GM21619 (cell line): ENCODE results near the gene FARP1.

Source experiments
- ATAC-seq: cut with Tn5 transposase; IDR thresholded peaks from one replicate; pipeline ENCODE4 v1.9.1; 2021; ENCODE audit not compliant: unreplicated experiment

Gene FARP1

DNA sequence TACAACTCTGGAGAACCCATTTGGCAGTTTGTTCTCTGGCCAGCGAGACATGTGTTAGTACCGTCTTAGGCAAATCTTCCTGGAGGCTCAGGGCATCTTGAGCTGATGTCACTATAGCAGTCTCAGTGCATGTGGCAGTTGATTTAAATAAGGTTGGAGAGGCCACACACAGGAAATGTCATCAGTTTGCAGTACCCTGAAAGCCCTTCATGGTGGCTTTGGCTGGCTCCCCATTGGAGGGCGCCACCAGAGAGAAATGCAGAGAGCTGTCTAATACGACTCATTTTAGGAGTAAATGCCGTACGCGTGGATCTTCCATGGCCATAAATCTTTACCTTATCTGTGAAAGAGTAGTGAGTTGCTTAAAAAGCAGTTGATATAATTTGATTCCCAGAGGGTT is 270.9 kb downstream of the FARP1 start:
- ATAC-seq, result no peak

DNA sequence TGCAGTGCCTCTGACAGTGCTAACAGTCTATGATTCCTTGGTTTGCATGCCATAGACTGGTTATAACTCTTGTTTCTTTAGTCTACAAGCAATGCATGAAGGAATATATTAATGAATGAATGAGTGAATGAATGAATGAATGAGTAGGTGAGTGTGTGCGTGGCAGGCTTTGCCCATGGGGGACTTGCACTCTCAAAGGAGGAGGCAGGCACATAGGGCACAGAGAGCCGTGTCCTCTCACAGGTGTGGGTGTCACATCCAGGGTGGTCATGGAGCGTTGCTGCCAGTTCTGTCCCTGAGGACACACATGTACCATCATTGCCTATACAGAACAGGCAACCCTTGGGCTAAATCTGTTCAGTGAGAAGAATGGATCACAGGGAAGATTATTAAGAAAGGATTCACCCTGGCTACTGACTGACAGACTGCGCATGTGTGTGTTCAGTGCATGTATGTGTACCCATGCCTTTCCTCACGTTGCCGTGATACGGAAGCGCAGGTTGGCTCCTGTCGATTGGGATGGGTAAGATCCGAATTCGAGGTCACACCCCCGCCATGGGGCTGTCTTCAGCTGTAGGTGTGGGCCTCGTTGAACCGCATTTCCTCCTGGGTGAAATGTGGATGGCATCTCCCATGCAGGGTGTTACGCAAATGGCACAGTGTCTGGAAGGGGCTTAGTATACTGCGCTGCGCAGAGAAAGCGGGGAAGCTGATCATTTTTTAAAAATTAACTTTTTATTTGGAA is 272.6 kb downstream of the FARP1 start:
- no peak for ATAC-seq

GRCh38 chr13:98416408-98416807 is 273.5 kb downstream of the FARP1 start:
- no peak for ATAC-seq

DNA sequence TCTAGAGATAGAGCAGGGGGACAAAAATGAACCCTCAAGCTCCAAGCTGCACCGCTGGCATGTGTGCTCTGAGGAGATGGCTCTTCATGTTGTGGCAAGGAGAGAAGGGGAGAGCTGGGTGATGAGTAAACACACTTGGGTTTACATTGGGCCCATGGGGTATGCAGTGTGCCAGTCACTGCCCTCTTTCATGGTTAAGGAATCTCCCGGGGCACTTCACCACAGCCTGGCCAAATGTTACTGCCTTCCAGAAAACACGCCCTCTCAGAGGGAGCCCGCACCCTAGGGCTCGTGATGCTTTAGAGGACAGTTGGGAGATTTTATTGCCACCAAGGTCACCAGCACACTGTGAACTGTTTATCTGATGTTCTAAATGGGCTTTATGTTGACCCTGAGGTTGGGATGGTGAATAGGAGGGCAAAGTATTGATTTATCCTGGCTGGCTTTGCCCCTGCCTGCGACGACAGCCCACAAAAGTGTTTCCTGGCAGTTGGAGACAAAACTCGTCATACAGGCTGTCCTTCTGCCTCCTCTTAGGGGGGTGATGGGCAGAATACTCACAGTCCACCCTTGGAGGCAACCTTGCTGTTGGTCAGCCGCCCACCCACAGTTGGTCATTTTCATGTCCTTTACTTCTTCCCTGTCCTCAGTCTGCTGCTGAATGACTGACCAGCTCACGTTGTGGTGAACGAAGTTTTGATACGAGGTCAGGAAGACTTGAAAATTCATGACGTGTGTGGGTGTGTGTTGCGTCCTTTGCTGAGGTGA is 277.1 kb downstream of the FARP1 start:
- no peak for ATAC-seq

- ATAC-seq, result no peak
Observed at GRCh38 chr13:98420554-98421175, 277.8 kb downstream of the FARP1 start.

GRCh38 chr13:98422046-98422445 is 279.2 kb downstream of the FARP1 start:
- no peak for ATAC-seq

DNA sequence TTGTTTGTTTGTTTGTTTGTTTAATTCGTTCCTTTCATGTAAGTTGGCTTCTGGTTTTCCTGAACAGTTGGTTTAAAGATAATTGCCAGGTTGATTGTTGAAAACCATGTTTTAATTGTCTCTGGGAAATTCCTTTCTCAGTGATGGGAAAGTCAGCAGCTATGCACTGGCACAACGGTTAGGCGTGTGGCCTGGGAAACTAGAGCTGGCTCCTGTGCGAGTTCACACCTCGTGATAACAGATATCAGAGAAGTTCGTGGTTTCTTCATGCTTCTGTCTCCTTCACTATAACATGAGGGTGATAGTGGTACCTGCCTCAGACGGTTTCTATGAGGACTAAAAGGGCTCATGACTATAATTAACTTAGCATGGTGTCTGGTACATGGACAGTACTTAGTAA is 280.5 kb downstream of the FARP1 start:
- ATAC-seq, result no peak

- no peak for ATAC-seq
Observed at GRCh38 chr13:98427331-98427995, 284.6 kb downstream of the FARP1 start.

DNA sequence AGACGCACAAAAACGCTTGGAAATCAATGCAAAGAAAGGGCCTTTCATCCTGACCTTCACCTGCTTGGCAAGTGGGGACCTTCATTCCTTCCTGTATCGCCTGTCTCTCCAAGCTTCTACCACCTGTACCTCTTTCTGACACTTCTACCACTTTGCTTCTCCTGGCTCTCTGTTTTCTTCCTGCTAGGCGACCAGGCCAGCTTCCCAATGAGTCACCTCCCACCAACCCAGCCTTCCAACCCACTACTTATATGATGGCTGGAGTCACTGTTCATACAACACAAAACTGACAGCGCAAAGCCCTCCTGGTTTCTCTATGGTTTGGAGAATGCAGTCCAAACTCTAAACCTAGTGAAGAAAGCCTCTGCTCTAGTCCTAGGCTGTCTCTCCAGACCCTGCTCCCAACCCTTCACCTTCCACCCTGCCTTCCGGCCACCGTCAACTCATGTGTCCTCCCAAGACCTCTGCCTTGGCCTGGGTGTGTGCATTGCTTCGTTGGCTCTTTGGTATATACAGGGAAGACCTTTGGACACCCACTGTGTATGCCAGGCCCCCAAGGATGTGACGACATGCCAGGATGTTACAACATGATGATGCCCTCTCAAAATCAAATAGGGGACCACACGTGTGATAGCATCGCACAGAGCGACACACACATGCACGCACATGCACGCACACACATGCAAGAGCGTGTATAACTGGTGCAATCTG is 285.5 kb downstream of the FARP1 start:
- no peak for ATAC-seq

DNA sequence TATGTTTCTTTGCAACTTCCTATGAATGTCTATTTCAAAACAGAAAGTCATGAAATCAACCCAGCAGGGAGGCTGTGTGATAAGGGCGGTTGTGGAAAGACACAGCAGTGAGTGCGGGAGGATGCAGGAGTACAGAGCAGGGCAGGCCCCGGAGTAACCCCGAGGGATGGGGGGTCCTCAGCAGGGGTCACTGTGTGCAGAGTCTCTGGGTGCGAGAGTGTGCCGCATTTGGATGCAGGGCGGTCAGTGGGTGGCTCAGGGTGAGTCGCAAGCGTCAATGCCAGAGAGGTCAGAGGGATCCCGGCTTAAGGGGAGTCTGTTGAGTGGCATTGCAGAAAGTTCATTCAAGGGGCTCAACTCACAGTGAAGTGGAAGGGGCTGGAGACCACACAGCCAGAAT is 286.2 kb downstream of the FARP1 start:
- ATAC-seq, result no peak

DNA sequence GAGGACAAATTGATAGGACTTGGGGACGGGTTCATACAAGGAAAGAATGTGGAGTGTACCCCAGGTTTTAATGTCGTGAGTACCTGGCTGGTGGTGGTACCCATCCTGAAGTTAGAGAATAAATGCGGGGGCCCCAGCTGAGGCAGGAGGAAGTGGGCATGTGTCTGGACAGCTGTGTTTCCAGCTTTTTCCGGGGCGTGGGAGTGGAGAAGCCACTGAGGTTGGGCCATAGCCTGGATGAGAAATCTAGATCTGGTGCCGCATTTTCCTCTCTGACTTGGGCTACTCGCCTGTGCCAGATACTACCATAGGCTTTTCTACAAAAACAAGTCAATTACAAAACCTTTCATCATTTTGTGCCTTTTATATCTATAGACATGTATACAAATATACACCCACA is 286.6 kb downstream of the FARP1 start:
- ATAC-seq, result no peak

GRCh38 chr13:98429977-98430736 is 287.3 kb downstream of the FARP1 start:
- no peak for ATAC-seq

DNA sequence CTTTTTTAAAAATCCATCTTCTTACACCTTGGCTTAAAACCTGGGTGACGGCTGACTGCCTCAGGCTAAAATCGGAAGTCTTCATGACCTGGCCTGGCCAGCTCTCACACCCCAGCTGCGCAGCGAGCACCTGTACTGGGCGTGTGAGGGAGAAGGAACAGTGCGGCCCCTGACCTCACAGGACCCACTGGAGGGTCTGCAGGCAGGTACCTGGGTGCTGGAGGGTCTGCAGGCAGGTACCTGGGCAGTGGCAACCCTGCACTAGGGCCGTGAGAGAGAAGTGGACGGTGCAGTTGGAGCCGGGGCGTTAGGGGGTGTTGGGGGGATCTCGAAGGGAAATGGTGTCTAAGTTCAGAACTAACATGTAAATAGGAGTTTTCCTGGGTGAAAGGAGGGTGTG is 289.7 kb downstream of the FARP1 start:
- ATAC-seq, result no peak

DNA sequence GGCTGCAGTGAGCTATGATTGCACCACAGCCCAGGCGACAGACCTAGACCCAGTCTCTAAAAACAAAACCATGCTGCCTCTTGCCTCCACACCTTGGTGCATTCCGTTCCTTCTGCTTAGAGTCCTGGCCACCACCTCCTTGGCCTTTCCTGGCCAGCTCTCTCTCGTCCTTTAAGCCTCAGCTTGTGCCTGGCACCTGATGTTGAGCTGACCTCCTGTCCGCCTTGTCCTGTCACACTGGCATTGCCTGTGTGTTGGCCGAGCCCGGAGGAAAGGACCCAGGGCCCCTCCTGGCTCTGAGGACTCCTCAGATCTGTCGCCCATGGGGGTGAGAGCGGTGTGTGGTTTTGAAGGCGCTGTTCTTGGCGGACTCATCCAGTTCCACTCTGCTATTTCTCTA is 290.8 kb downstream of the FARP1 start:
- ATAC-seq, result no peak

GRCh38 chr13:98434060-98434459 is 291.2 kb downstream of the FARP1 start:
- ATAC-seq, result no peak

GRCh38 chr13:98435376-98435775 is 292.5 kb downstream of the FARP1 start:
- no peak for ATAC-seq

DNA sequence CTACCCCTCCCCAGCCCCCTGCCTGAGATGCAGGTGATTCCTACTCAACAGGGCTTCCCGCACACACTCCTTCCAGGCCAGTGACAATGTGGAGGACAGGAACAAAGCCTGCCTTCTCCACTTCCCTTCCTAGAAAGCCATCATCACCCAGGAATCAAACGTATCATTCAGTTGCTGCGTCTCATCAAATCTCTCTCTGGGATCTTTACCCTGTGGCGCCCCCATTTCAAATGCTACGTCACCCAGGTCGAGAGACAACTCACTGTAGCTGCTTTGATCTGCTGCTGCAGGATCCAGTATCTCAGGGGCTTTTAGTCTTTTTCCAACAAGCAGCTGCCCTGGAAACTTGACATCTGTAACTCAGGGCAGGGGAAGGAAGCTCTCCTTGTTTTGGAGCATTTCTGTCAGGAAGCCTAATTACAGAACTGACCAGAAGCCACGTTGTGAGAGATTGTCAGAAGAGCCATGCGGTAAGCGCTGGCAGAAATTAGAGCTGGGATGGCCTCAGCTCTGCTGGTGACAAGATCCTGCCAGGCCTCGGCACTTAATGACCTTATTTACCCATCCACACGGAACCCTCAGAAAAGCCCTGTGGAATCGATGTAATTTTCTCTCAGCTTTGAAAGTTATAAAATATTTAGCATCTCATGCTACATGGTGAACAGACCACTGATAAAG is 293.5 kb downstream of the FARP1 start:
- ATAC-seq, result no peak

GRCh38 chr13:98438246-98439125 is 295.6 kb downstream of the FARP1 start:
- ATAC-seq, result no peak
